Duodenal mucosa (tissue), 2 donors: ENCODE results near the gene C2CD4D.

Experiments
- H3K27ac ChIP-seq: one replicate; pipeline ENCODE4 v1.7.0; 2013; ENCODE audit warnings: low read depth, low read length
- H3K27me3 ChIP-seq, 2 donors: one replicate each; pipeline ENCODE4 v1.7.0; 2013; ENCODE audit warnings: low read length in 2 of 2, control low read depth in 1 of 2; ENCODE audit not compliant: insufficient read depth in 2 of 2, control insufficient read depth in 1 of 2
- H3K36me3 ChIP-seq, 2 donors: one replicate each; pipeline ENCODE4 v1.7.0; 2013; ENCODE audit warnings: low read length in 2 of 2, control low read depth in 1 of 2; ENCODE audit not compliant: insufficient read depth in 2 of 2, control insufficient read depth in 1 of 2
- H3K4me1 ChIP-seq, 2 donors: one replicate each; pipeline ENCODE4 v1.7.0; 2013; ENCODE audit warnings: low read length in 2 of 2, control low read depth in 1 of 2; ENCODE audit not compliant: insufficient read depth in 2 of 2, control insufficient read depth in 1 of 2
- H3K4me3 ChIP-seq, 2 donors: one replicate each; pipeline ENCODE4 v1.7.0; 2013; ENCODE audit warnings: low read length in 2 of 2, low read depth in 1 of 2
- H3K9ac ChIP-seq, 2 donors: one replicate each; pipeline ENCODE4 v1.7.0; 2013; ENCODE audit warnings: low read length in 2 of 2, low read depth in 1 of 2
- H3K9me3 ChIP-seq, 2 donors: one replicate each; pipeline ENCODE4 v1.7.0; 2013; ENCODE audit warnings: low read length in 2 of 2, control low read depth in 1 of 2; ENCODE audit not compliant: control insufficient read depth in 1 of 2

C2CD4D gene

DNA sequence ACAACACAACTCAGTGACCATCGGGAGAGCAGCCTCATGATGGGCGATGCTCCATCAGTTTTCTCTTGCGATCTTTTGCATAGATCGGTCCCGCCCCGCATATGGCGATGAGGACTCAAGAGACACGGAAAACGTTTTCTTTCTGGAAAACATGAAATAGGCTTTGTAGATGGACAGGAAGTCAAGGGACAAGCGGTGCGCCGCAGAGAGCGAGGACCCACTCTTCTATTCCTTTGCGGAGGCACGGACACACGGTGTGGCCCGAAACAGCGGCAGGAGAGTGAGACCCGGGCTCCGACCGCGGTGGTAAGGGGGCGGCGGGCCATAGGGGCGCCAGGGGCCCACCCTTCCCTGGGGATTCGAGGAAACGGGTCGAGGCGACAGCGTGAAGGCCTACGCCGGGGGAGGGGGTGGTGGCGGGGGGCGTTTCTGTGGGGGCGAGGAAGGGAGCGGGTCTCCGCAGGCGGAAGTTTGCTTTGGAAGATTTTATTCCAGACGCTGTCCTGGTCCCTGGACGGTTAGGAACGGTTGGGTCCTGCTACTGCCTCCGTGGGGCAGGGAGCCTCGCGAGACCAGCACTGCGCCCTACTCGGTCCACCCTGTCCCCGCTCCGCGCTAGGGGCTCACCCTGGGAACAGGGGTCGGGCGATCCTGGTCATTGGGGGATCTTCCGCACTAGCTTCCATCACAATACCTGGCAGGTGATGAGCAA, 48.5 kb downstream of the C2CD4D start:
- H3K4me3 ChIP-seq: peak overlapping the region; percentile 78 to 96

DNA sequence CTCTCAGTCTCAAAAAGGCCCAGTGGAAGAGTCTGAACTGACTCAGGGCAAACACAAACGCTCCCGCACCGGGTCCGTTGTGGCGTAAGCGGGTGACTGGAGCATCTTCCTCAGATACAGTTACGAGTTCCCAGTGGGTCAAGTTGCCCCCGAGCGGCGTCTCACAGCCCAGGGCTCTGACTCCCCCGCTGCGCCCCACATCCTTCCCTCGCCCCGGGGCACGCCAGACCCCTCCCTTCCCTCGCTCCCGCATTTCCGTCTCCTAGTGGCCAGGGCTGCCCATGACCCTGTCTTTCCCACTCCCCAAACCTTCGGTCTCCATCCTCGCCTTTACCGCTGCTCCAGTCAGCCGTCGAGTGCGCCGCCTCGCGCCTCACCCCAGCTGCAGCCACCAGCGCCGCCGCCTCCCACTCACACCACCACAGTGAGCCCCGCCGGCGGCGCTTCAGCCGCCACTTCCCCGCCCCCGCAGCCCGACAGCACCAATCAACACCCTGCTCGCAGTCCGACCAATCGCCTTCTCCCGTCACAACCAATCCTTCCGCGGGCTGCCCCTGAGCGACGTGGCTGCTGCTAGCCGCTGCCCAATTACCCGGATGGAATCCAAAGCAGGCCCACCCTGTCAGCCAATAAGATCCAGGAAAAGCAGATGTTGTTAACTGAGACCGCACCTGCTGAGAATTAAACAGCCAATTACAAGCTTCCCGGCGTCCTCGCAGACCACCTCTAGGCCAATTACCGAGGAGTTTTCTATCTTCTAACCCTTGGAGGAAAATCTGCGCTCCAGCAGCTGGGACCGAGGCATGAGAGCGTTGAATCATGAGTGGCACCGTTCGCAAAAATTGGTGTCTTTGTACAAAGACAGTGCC, 49.3 kb downstream of the C2CD4D start, which contains the start of gene TDRKH:
Gene TDRKH, minus strand, starts transcription at position 430 of the 869 bp plus-strand sequence. CDS start 7,478 bp downstream, outside the sequence.
- peak within 1 kb of the TSS; percentile 78 to 96 for H3K4me3 ChIP-seq
- H3K4me1 ChIP-seq: peaks cover 4 to 10% of the 10 kb centered on the region in 2 donors
- H3K9ac ChIP-seq: peak within 1 kb of the TSS; percentile 53 to 73
- H3K36me3 ChIP-seq: no peaks in the 10 kb centered on the region
- H3K9me3 ChIP-seq: no peaks in the 10 kb centered on the region
- H3K27ac ChIP-seq: no peak within 1 kb of the TSS
- H3K27me3 ChIP-seq: no peaks in the 10 kb centered on the region

More for the DNA sequence above, 48.5 kb downstream of the C2CD4D start:
- no peaks in the 10 kb centered on the region for H3K36me3 ChIP-seq
- H3K9me3 ChIP-seq: no peaks in the 10 kb centered on the region
- H3K9ac ChIP-seq: peak overlapping the region; percentile 53 to 73
- H3K4me1 ChIP-seq: peaks cover 4 to 10% of the 10 kb centered on the region in 2 donors
- no peaks in the 10 kb centered on the region for H3K27me3 ChIP-seq
- H3K27ac ChIP-seq: no peak overlapping the region
